ENCODE results near the gene TPSG1.

GRCh38 chr16:1213796-1214372 is 11.2 kb downstream of the TPSG1 start:
- TF ChIP-seq CTCF (IDR thresholded peaks at IDR 0.05) (no peak), POLR2A (IDR thresholded peaks at IDR 0.05) (no peak), POLR2AphosphoS5 (IDR thresholded peaks at IDR 0.05) (no peak)

Measured in stomach (tissue), 4 donors.